ENCODE data around the gene TRPC4AP. TPM values are rescaled to one million over a fixed set of nuclear protein-coding genes. Genes with fewer than 3 reads are reported as not detected.

Gene TRPC4AP
- total RNA-seq, 2 donors from 2014 or later: 65.4 to 76.6 TPM

GRCh38 chr20:34976286-34976685 lies 116.3 kb downstream of the TRPC4AP start:
- intact Hi-C loops (cut with DNase I): no loop called here
- Histone ChIP-seq H3K4me1 (replicated peaks) (no peaks in the 10 kb centered on the region), H3K4me3 (no peak overlapping the region), H3K27me3 (replicated peaks; ENCODE audit: insufficient read depth) (no peaks in the 10 kb centered on the region), H3K9me3 (no peaks in the 10 kb centered on the region), H3K27ac (no peak overlapping the region), H3K36me3 (no peaks in the 10 kb centered on the region)
- WGBS: 73% methylated on average over 12 of the region's 12 CpGs
- TF ChIP-seq POLR2AphosphoS5 (IDR thresholded peaks at IDR 0.05) (no peak), POLR2A (IDR thresholded peaks at IDR 0.05) (no peak), CTCF (IDR thresholded peaks at IDR 0.05) (no peak)
- DNase-seq (ENCODE audit: low spot score): no peak

GRCh38 chr20:34974246-34974645 lies 118.4 kb downstream of the TRPC4AP start:
- no peak overlapping the region for H3K27ac ChIP-seq
- no peaks in the 10 kb centered on the region for H3K36me3 ChIP-seq
- WGBS: 84% methylated on average over 4 of the region's 4 CpGs
- TF ChIP-seq CTCF (IDR thresholded peaks at IDR 0.05) (no peak), POLR2A (IDR thresholded peaks at IDR 0.05) (no peak), POLR2AphosphoS5 (IDR thresholded peaks at IDR 0.05) (no peak)
- H3K27me3 ChIP-seq (replicated peaks; ENCODE audit: insufficient read depth): no peaks in the 10 kb centered on the region
- no peaks in the 10 kb centered on the region for H3K4me1 ChIP-seq (replicated peaks)
- no peak for DNase-seq (ENCODE audit: low spot score)
- no peaks in the 10 kb centered on the region for H3K9me3 ChIP-seq
- no peak overlapping the region for H3K4me3 ChIP-seq
- intact Hi-C loops (cut with DNase I): no loop called here

DNA sequence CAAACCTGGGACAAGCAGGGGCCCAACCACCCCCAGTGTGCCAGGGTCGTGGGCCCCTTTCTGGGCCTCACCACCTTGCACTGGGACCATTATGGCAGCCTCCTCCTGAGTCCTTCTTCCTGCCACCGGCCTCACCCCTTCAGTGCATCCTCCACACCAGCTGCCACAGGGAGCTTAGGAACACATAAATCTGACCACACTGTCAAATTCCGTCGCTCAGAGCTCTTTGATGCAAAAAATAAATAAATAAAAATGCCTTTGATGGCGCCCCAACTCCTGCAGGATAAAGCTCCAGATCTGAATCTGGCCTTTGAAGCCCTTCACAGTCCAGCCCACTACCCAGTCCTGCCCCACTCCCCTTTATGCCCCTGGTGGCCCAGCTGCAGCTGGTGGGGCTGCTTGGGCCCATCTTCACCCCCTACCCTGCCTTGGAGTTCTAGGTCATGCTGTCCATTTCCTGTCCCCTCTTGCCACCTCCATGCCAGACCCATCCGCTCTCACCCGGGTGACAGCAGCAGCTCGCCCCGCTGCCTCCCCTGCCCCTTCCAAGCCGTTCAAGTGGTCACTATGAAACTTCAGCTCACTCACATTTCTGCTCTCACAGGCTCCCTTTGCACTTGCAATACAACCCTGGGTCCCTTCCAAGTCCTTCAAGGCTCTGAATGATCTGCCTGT lies 120.9 kb downstream of the TRPC4AP start:
- Histone ChIP-seq H3K27me3 (replicated peaks; ENCODE audit: insufficient read depth) (no peaks in the 10 kb centered on the region), H3K4me1 (replicated peaks) (no peaks in the 10 kb centered on the region), H3K9me3 (no peaks in the 10 kb centered on the region), H3K4me3 (no peak overlapping the region), H3K27ac (no peak overlapping the region), H3K36me3 (no peaks in the 10 kb centered on the region)
- DNase-seq (ENCODE audit: low spot score): no peak
- TF ChIP-seq CTCF (IDR thresholded peaks at IDR 0.05) (no peak), POLR2AphosphoS5 (IDR thresholded peaks at IDR 0.05) (no peak), POLR2A (IDR thresholded peaks at IDR 0.05) (no peak)
- WGBS: 75% methylated on average over 10 of the region's 10 CpGs
- intact Hi-C loops (cut with DNase I): no loop called here

GRCh38 chr20:34970846-34971560 lies 121.6 kb downstream of the TRPC4AP start:
- intact Hi-C loops (cut with DNase I): no loop called here
- Histone ChIP-seq H3K4me3 (no peak overlapping the region), H3K27ac (no peak overlapping the region), H3K9me3 (no peaks in the 10 kb centered on the region), H3K27me3 (replicated peaks; ENCODE audit: insufficient read depth) (no peaks in the 10 kb centered on the region), H3K4me1 (replicated peaks) (no peaks in the 10 kb centered on the region), H3K36me3 (no peaks in the 10 kb centered on the region)
- TF ChIP-seq POLR2AphosphoS5 (IDR thresholded peaks at IDR 0.05) (no peak), CTCF (IDR thresholded peaks at IDR 0.05) (no peak), POLR2A (IDR thresholded peaks at IDR 0.05) (no peak)
- WGBS: 91% methylated on average over 9 of the region's 9 CpGs
- no peak for DNase-seq (ENCODE audit: low spot score)

Data from prostate gland (tissue), 2 donors.